Measurements from ENCODE around the gene PAPOLB. TPM values are rescaled to one million over a fixed set of nuclear protein-coding genes. Genes with fewer than 3 reads are reported as not detected.

PAPOLB gene
- total and polyA plus RNA-seq, 2 of the 4 experiments (the other 2 are of a cell fraction): under 0.01 TPM; not detected in 1

- Histone ChIP-seq H3K56ac (ENCODE audit: extremely low read depth, insufficient read depth, low read length) (no peak overlapping the region), H3K18ac (ENCODE audit: low read depth, low read length) (no peak overlapping the region), H3K14ac (replicated peaks; ENCODE audit: low read depth, low read length) (no peak overlapping the region), H3K23ac (ENCODE audit: low read depth, low read length) (no peak overlapping the region), H3K36me3 (ENCODE audit: control insufficient read depth, insufficient read depth, low read length) (no peaks in the 10 kb centered on the region), H3K79me1 (ENCODE audit: low read depth in 1 of 2, low read length in 2 of 2) (no peaks in the 10 kb centered on the region), H2BK20ac (ENCODE audit: low read depth, low read length) (no peak overlapping the region), H3K9me3 (ENCODE audit: control insufficient read depth, insufficient read depth, low read length) (peaks cover 5% of the 10 kb centered on the region; the same call in 1 of the 2 replicates), H3K27me3 (ENCODE audit: control insufficient read depth, insufficient read depth, low read length) (no peaks in the 10 kb centered on the region), H2BK5ac (ENCODE audit: low read depth, low read length, poor library complexity, severe bottlenecking) (no peak overlapping the region), H4K5ac (ENCODE audit: low read depth, low read length) (no peak overlapping the region), H3K9ac (ENCODE audit: low read depth, low read length) (no peak overlapping the region), H4K8ac (ENCODE audit: low read depth in 2 of 2, low read length in 2 of 2) (no peak overlapping the region), H3K27ac (ENCODE audit: insufficient read depth, low read length) (no peak overlapping the region), H3K4ac (ENCODE audit: low read depth, low read length) (no peak overlapping the region), H2AK9ac (replicated peaks; ENCODE audit: low read depth, low read length, poor library complexity) (no peak overlapping the region), H2AFZ (replicated peaks; ENCODE audit: low read length, poor library complexity) (no peak overlapping the region), H2BK120ac (ENCODE audit: low read depth, low read length) (no peak overlapping the region), H2AK5ac (ENCODE audit: low read depth, low read length) (no peak overlapping the region), H3K4me1 (ENCODE audit: control insufficient read depth, insufficient read depth, low read length) (no peaks in the 10 kb centered on the region), H3K9me1 (ENCODE audit: insufficient read depth, low read length) (no peaks in the 10 kb centered on the region), H4K91ac (ENCODE audit: insufficient read depth, low read depth, low read length) (no peak overlapping the region), H3K4me2 (ENCODE audit: low read depth, low read length) (no peak overlapping the region), H2BK15ac (ENCODE audit: low read depth, low read length) (no peak overlapping the region), H3K4me3 (ENCODE audit: insufficient read depth, low read depth, low read length) (no peak overlapping the region), H4K20me1 (ENCODE audit: insufficient read depth, low read length) (no peaks in the 10 kb centered on the region)
- intact Hi-C loops (cut with micrococcal nuclease): no loop called here
- ChIA-PET POLR2A (ENCODE audit: unreplicated experiment) (no interaction called here), CTCF (no interaction called here)
- DNase-seq: no peak
- WGBS, 2 experiments (ENCODE audit: extremely low coverage in 2 of 2, insufficient read length in 1 of 2): no CpG with 5 or more reads among the region's 1 CpG
- dilution Hi-C loops (cut with HindIII; ENCODE audit: low sequenced_read_pairs, unreplicated experiment): no loop called here
- in situ Hi-C loops (cut with MboI; ENCODE audit: low sequenced_read_pairs): no loop called here
- no TSS peak for BruUV-seq (replicated peaks)
- no peak for ATAC-seq (ENCODE audit: low read depth)
- TF ChIP-seq POLR2A (IDR thresholded peaks at IDR 0.05; ENCODE audit: low read depth, low read length) (no peak), CEBPB (IDR thresholded peaks at IDR 0.05; ENCODE audit: low read depth, low read length) (0 out of 2 replicates have a peak, but pooled peaks have one; percentile 18)
Observed at GRCh38 chr7:4889682-4890081, 27.9 kb upstream of the PAPOLB start.
